K562 (cell line): ENCODE data around the gene SLC35B1. TPM values are rescaled to one million over a fixed set of nuclear protein-coding genes. Genes with fewer than 3 reads are reported as not detected.

Source experiments
- ATAC-seq: fragments of 200-7000 bp; cut with Tn5 transposase; 3 replicates; pipeline ENCODE4 v1.9.1; 2020; ENCODE audit warnings: moderate library complexity
- BruUV-seq: library from RNA; stranded (reverse); fragments of 400-500 nt; replicated peaks from 2 replicates; lab custom pipeline; 2021; lab: Mats Ljungman, UMichigan
- CTCF ChIA-PET: fragments of 300-600 bp; formaldehyde crosslinking; extraction: SDS; loops from one replicate; lab custom pipeline; 2021; ENCODE audit warnings: low intra/inter-chr PET ratio; lab: Yijun Ruan, JAX
- POLR2A ChIA-PET: fragments of 300-600, 350-650 bp; sonication (Branson Sonifier 250); formaldehyde crosslinking; extraction: SDS; loops from one replicate; lab custom pipeline; 2021; ENCODE audit warnings: antibody characterized with exemption, inconsistent platforms; lab: Yijun Ruan, JAX
- DNase-seq, 4 experiments: peaks; one replicate each; pipeline versions ENCODE4 v3.0.0 to v3.0.0-alpha.2; 2011 to 2018; ENCODE audit warnings: low spot score in 3 of 4, mixed read lengths in 3 of 4; ENCODE audit errors: extremely low read depth in 1 of 4
- FAIRE-seq: peaks from 2 replicates; lab custom pipeline; 2011; peaks lifted over from hg19 to GRCh38; lab: Jason Lieb, UNC
- H2AFZ ChIP-seq: 2 replicates; pipeline ENCODE4 v1.6.0; 2011; ENCODE audit warnings: low read depth, low read length, control low read depth, inconsistent platforms
- H3K27ac ChIP-seq: fragments of 200-600 bp; 3 replicates; pipeline ENCODE4 v1.8.0; 2011; ENCODE audit warnings: low read depth, mild to moderate bottlenecking, control low read depth, inconsistent platforms, low read length, moderate library complexity, mixed read lengths; ENCODE audit errors: extremely low read depth
- H3K27me3 ChIP-seq, 2 experiments: fragments of 300-600 bp in 1 of 2; 2 replicates in 1 of 2; 3 replicates in 1 of 2; pipeline versions ENCODE4 v1.6.0 to v1.8.0; 2011; ENCODE audit warnings: inconsistent platforms in 2 of 2, low read length in 2 of 2, mild to moderate bottlenecking in 1 of 2, mixed read lengths in 1 of 2, moderate library complexity in 1 of 2; ENCODE audit not compliant: control insufficient read depth in 2 of 2, insufficient read depth in 2 of 2
- H3K36me3 ChIP-seq: fragments of 300-600 bp; 3 replicates; pipeline ENCODE4 v1.8.0; 2011; ENCODE audit warnings: mild to moderate bottlenecking, low read length, inconsistent platforms; ENCODE audit not compliant: control insufficient read depth, insufficient read depth
- H3K4me1 ChIP-seq, 2 experiments: fragments of 200-600 bp in 1 of 2; replicated peaks in 1 of 2; 2 replicates in 1 of 2; 3 replicates in 1 of 2; pipeline versions ENCODE4 v1.5.1 to v1.8.0; 2011; ENCODE audit warnings: inconsistent platforms in 2 of 2, low read length in 2 of 2, mild to moderate bottlenecking in 1 of 2, mixed read lengths in 1 of 2, moderate library complexity in 1 of 2; ENCODE audit not compliant: control insufficient read depth in 2 of 2, insufficient read depth in 2 of 2
- H3K4me2 ChIP-seq: 2 replicates; pipeline ENCODE4 v1.6.1; 2011; ENCODE audit warnings: low read length, control low read depth, inconsistent platforms, mixed read lengths; ENCODE audit not compliant: insufficient read depth
- H3K4me3 ChIP-seq: fragments of 200-600 bp; sonication (generic), shearing (Covaris generic); 2 replicates; pipeline ENCODE4 v1.5.1; 2016; ENCODE audit warnings: control low read depth, inconsistent platforms
- H3K79me2 ChIP-seq: fragments of 200-600 bp; 3 replicates; pipeline ENCODE4 v1.8.0; 2011; ENCODE audit warnings: low read length, inconsistent platforms; ENCODE audit not compliant: control insufficient read depth, insufficient read depth
- H3K9ac ChIP-seq, 2 experiments: 2 replicates each; pipeline versions ENCODE4 v1.6.0 to v1.6.1; 2011; ENCODE audit warnings: low read depth in 2 of 2, low read length in 2 of 2, control low read depth in 1 of 2, inconsistent platforms in 1 of 2, mild to moderate bottlenecking in 1 of 2, mixed read lengths in 1 of 2; ENCODE audit not compliant: insufficient read depth in 1 of 2
- H3K9me1 ChIP-seq: one replicate; pipeline ENCODE4 v1.6.0; 2011; ENCODE audit warnings: inconsistent platforms, mild to moderate bottlenecking, low read length, moderate library complexity; ENCODE audit not compliant: control insufficient read depth, insufficient read depth
- H3K9me3 ChIP-seq: replicated peaks from 2 replicates; pipeline ENCODE4 v1.5.1; 2011; ENCODE audit warnings: low read depth, low read length, inconsistent platforms; ENCODE audit not compliant: control insufficient read depth, insufficient read depth
- H4K20me1 ChIP-seq: replicated peaks from 2 replicates; pipeline ENCODE4 v1.6.1; 2011; ENCODE audit warnings: low read length, inconsistent platforms, mixed read lengths; ENCODE audit not compliant: control insufficient read depth, insufficient read depth
- EP300 ChIP-seq: IDR thresholded peaks from 2 replicates; pipeline ENCODE4 v1.6.1; 2012; ENCODE audit warnings: low read length, improper control_type of control experiment
- GMEB1 ChIP-seq: fragments of 250-450 bp; sonication (Bioruptor Pico); IDR thresholded peaks from 2 replicates; pipeline ENCODE4 v1.4.0; 2020; ENCODE audit warnings: mild to moderate bottlenecking
- IRF9 ChIP-seq: fragments of 450-650 bp; IDR thresholded peaks from 2 replicates; pipeline ENCODE4 v1.6.1; 2016; ENCODE audit warnings: missing biosample characterization, missing genetic modification characterization
- WGBS: fragments of 100-300 bp; shearing (Covaris generic); methylation state at CpG from one replicate; pipeline ENCODE4 v1.1.6; 2016; ENCODE audit warnings: low coverage, mixed read lengths; ENCODE audit not compliant: insufficient coverage; ENCODE audit errors: missing lambda C conversion rate; 5-methylcytosine and 5-hydroxymethylcytosine counted together
- in situ Hi-C: fragments of 300-500 bp; cut with MboI; formaldehyde crosslinking; loops from 4 replicates; pipeline ENCODE4 v1.15.0; 2018; ENCODE audit warnings: inconsistent platforms, mixed read lengths
- intact Hi-C: fragments of 100-400 bp; cut with micrococcal nuclease; formaldehyde crosslinking; loops from 2 replicates; pipeline ENCODE4 v1.14.2; 2022
- polyA plus RNA-seq, 8 experiments: library from polyadenylated mRNA; depleted of rRNA in 4 of 8; stranded (reverse) in 5 of 8; unstranded in 3 of 8; fragments of >200 nt; fragmentation: Nextera tagmentation in 2 of 8; fragmentation: Illumina TruSeq in 1 of 8; extraction: Ambion mirVana in 2 of 8; extraction: Trizol in 1 of 8; gene quantifications; 2 replicates each; pipeline versions ENCODE4 v1.2.1 to v1.2.3, GENCODE V29; 2011 to 2014; ENCODE audit warnings: inconsistent platforms in 1 of 8, missing spikeins in 1 of 8
- total RNA-seq, 7 experiments: library from RNA; depleted of rRNA in 6 of 7; stranded (reverse); fragments of >200 nt in 6 of 7; fragmentation: Illumina TruSeq in 2 of 7; extraction: Trizol in 2 of 7; gene quantifications; 2 replicates each; pipeline versions ENCODE4 v1.2.1 to v1.2.3, GENCODE V29; 2011 to 2021; ENCODE audit warnings: low replicate concordance in 1 of 7

Gene SLC35B1
- total and polyA plus RNA-seq, 9 of the 15 experiments (the other 6 are each of a cell fraction or from before 2014, with no cell fraction given), result 51.4 to 87.9 (median 66.3) TPM

DNA sequence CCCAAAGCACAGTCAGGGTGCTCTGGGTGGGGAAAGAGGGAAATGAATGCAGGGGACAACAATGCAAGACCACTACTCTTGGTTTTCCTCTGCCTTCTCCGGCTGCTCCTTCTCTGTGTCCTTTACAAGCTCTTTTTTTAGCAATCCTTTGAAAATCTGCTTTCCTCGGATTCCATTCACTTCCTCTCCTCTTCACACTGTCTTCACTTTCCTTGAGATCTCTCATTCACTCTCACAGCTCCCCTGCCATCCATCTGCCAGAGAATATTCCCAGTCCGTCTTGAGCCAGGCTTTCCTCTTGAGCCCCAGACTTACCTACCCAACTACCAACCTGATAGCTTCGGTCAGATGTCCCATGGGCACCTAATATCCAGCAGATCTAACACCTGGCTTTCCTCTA, 18.9 kb downstream of the SLC35B1 start:
- no peak overlapping the region; a peak in 1 of 4 replicates for H3K9ac ChIP-seq
- H3K9me1 ChIP-seq, result no peaks in the 10 kb centered on the region
- peaks cover 0 to 6% of the 10 kb centered on the region in 2 experiments; a peak in 2 of 5 replicates for H3K27me3 ChIP-seq
- H3K4me3 ChIP-seq, result no peak overlapping the region
- ATAC-seq (no peak), DNase-seq (no peak)
- TF ChIP-seq IRF9, result no peak
- TF ChIP-seq GMEB1 (CRISPR knock-in tag), result no peak
- TF ChIP-seq EP300, result no peak
- TF ChIP-seq, all 486 proteins: peak for 0
- FAIRE-seq, result no peak
- no TSS peak for BruUV-seq
- WGBS, result 42% methylated on average over 4 of the region's 4 CpGs
- Histone ChIP-seq H3K4me1 (peaks cover 4 to 5% of the 10 kb centered on the region in 2 experiments; a peak in 1 of 5 replicates), H2AFZ (no peak overlapping the region), H3K4me2 (no peak overlapping the region), H3K36me3 (no peaks in the 10 kb centered on the region), H3K79me2 (no peaks in the 10 kb centered on the region), H4K20me1 (no peaks in the 10 kb centered on the region), H3K9me3 (no peaks in the 10 kb centered on the region), H3K27ac (no peak overlapping the region)
- CTCF ChIA-PET, result interaction anchor here (0.9 kb wide), 1 partner anchor 112 kb away, joined by 3 read pairs; no protein-coding TSS in a partner anchor
- intact Hi-C loops, result no loop called here
- POLR2A ChIA-PET, result interaction anchor here (0.7 to 2.0 kb wide), 5 partner anchors 9 to 116 kb away, joined by 3 to 6 read pairs (median 3); no protein-coding TSS in a partner anchor
- in situ Hi-C loops, result no loop called here
